ENCODE results near the gene RASD2. TPM values are rescaled to one million over a fixed set of nuclear protein-coding genes. Genes with fewer than 3 reads are reported as not detected.
A peak's percentile ranks its signal among the peaks of the same experiment; 100 is the strongest.

Gene RASD2
- total RNA-seq, 1 experiment from 2014 or later: 2.4 TPM

DNA sequence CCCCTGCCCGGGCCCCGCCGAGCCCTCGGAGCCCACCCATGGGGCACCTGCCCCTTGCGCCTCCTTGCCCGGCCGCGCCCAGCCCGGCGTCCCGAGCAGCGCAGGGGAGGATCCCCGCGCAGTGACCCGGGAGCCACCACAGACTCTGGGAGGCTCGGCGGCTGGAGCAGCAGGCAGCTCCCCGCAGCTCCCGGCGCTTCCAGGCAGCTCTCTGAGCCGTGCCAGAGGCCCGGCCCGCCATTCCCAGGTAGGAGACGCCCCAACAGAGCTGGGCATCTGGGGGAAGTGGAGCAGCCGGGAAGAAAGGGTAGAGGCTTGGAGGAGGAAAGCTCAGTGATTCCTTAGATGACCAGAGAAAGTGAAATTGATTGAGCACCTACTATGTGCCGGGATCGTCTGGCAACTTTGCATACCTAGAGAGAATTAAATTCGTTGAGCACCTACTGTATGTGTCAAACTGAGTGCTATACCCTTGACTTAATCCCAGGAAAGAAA lies 670 bp downstream of the RASD2 start:
- peak; percentile 33 for DNase-seq (ENCODE audit: low read depth)

GRCh38 chr22:35542157-35542938 lies 1.7 kb downstream of the RASD2 start:
- DNase-seq (ENCODE audit: low read depth): no peak

DNA sequence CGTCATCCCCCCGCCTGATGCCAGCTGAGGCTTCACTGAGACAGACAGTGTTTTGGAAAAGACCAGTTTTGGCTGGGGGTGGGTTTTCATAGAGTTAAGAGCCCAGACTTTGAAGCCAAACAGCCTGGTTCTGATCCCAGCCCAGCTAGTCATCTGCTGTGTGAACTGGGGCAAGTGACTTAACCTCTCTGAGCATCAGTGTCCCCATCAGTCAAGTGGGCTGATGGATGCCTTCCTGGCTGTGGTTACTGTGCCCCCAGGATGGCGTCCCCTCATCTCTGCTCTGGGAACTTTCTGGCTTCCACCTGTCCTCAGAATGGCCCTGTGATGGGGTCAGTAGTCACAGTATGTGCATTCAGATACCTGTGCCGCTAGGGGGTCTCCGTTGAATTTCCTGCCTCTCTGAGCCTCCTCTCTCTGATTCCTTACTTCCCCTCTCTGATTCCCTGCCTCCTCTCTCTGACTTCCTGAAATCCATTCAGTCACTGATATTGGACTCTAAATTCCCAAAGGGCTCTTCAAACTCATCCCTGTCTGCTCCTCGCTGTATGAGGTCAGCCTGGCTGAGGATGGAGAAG lies 2.4 kb downstream of the RASD2 start:
- DNase-seq (ENCODE audit: low read depth): no peak

DNA sequence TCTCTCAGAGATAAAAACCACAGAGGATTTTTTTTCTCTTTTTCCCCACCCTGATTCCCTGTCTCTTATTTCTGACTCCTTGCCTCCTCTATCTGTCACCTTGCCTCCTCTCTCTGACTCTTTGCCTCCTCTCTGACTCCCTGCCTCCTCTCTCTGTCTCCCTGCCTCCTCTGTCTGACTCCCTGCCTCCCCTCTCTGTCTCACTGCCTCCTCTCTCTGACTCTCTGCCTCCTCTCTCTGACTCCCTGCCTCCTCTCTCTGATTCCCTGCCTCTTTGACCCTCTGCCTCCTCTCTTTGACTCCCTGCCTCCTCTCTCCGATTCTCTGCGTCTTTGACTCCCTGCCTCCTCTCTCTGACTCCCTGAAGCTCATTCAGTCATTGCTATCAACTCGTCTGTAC lies 3.1 kb downstream of the RASD2 start:
- no peak for DNase-seq (ENCODE audit: low read depth)

GRCh38 chr22:35544189-35544588 lies 3.6 kb downstream of the RASD2 start:
- no peak for DNase-seq (ENCODE audit: low read depth)

- no peak for DNase-seq (ENCODE audit: low read depth)
Observed at GRCh38 chr22:35544827-35545226, 4.2 kb downstream of the RASD2 start.

- DNase-seq (ENCODE audit: low read depth): no peak
Observed at GRCh38 chr22:35546886-35547285, 6.3 kb downstream of the RASD2 start.

DNA sequence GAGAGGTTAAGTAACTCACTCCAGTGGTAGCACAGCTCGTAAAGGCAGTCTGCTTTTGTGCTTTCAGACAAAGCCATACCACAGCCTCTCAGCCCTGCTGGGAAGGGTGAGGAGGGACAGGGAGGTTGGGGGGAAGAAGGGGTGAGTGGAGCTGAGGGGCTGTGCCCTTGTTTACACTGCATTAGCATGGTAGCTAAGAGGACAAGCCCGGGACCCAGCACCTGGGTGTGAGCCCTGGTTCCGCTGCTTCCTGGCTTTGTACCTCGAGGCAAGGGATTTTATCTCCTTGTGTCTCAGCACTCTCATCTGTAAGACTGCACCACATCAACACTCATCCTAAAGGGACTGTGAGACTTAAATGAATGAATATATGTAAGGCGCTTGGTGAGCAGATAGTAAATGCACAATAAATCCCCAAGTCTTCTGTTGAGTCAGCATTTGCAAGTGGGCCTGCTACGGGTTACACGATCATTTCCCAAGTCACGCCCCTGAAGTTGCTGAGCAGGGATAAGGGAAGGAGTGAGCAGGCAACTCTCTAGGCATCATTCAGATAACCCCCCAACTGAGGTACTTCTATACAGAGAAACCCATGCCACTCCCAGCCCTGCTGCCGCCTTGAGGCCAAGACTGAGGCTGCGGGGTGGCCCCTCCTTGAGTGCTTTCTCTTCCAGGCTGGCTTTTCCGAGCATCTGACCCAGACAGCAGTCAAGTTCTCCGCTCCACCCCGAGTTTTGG lies 7.5 kb downstream of the RASD2 start:
- no peak for DNase-seq (ENCODE audit: low read depth)

DNA sequence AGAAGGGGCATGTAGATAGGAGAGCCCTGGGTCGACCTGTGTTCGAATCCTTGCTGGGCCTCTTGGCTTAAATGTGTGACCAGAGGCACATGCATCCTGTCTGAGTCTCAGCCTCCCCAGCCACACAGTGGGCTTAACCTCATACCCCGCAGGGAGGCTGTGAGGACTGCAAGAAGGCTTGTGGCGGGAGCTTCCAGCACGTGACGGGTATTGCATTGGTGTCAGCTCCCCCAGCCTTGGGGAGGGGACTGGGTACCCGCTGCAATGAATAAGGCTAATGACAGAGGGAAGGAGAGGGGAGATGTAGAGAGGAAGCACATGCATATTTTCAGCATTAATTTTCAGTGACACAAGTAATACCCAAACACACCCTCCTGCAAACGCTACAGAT lies 8.1 kb downstream of the RASD2 start:
- no peak for DNase-seq (ENCODE audit: low read depth)

GRCh38 chr22:35549328-35549727 lies 8.7 kb downstream of the RASD2 start:
- DNase-seq (ENCODE audit: low read depth): no peak

DNA sequence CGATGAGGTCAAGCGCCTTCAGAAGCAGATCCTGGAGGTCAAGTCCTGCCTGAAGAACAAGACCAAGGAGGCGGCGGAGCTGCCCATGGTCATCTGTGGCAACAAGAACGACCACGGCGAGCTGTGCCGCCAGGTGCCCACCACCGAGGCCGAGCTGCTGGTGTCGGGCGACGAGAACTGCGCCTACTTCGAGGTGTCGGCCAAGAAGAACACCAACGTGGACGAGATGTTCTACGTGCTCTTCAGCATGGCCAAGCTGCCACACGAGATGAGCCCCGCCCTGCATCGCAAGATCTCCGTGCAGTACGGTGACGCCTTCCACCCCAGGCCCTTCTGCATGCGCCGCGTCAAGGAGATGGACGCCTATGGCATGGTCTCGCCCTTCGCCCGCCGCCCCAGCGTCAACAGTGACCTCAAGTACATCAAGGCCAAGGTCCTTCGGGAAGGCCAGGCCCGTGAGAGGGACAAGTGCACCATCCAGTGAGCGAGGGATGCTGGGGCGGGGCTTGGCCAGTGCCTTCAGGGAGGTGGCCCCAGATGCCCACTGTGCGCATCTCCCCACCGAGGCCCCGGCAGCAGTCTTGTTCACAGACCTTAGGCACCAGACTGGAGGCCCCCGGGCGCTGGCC lies 11.0 kb downstream of the RASD2 start:
- no peak for DNase-seq (ENCODE audit: low read depth)

DNA sequence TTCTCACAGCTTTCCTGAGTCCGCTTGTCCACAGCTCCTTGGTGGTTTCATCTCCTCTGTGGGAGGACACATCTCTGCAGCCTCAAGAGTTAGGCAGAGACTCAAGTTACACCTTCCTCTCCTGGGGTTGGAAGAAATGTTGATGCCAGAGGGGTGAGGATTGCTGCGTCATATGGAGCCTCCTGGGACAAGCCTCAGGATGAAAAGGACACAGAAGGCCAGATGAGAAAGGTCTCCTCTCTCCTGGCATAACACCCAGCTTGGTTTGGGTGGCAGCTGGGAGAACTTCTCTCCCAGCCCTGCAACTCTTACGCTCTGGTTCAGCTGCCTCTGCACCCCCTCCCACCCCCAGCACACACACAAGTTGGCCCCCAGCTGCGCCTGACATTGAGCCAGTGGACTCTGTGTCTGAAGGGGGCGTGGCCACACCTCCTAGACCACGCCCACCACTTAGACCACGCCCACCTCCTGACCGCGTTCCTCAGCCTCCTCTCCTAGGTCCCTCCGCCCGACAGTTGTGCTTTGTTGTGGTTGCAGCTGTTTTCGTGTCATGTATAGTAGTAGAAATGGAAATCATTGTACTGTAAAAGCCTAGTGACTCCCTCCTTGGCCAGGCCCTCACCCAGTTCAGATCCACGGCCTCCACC lies 11.7 kb downstream of the RASD2 start:
- no peak for DNase-seq (ENCODE audit: low read depth)

- DNase-seq (ENCODE audit: low read depth): no peak
Observed at GRCh38 chr22:35552846-35553245, 12.2 kb downstream of the RASD2 start.

- DNase-seq (ENCODE audit: low read depth): no peak
Observed at GRCh38 chr22:35553341-35553740, 12.7 kb downstream of the RASD2 start.

- no peak for DNase-seq (ENCODE audit: low read depth)
Observed at GRCh38 chr22:35554297-35554845, 13.7 kb downstream of the RASD2 start.

DNA sequence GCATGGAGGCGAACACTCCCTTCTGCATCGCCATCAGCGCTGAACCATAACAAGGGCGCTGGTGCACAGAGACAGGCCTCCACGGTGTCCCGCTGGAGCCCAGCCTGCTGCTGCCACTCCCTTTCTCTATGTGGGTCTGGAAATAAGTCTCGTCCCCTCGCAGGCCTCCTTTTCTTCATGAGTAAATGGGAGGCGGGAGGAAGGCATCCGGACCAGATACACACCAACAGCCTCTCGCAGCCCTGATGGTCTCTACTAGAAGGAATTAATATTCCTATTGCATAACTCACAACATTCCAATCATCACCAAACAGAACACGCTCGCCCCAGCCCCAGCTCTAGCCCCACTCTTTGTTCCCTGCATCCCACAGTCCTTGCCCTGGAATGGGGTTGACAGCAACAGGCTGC lies 14.9 kb downstream of the RASD2 start:
- no peak for DNase-seq (ENCODE audit: low read depth)

DNA sequence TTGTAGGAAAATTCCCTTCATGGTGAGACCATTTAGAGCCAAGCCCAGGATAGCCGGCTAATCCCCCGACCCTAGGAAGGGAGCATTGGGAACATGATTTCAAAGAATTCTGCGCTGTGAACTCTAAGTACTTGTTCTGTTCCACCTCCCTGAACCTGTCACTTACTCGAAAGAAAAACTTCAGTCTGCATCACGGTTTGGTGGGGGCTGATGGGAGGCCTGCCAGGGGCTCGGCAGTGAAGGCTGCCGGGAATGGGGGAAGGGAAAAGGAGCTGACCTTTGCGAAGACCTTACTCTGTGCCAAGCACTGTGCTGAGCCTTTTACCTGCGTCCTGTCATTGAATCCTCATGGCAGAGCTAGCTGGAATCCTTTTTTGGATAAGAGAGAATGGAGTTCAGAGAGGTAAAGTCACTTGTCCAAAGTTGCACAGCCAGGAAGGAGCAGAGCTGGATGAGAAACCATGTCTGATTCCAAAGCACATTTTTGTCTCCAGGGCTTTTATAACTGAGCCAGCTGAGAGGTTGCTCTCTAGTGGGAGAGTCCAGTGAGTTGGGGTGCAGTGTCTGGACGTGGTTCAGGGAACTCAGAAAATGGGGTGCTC lies 15.4 kb downstream of the RASD2 start:
- no peak for DNase-seq (ENCODE audit: low read depth)

GRCh38 chr22:35556666-35557065 lies 16.0 kb downstream of the RASD2 start:
- DNase-seq (ENCODE audit: low read depth): peak; percentile 30

DNA sequence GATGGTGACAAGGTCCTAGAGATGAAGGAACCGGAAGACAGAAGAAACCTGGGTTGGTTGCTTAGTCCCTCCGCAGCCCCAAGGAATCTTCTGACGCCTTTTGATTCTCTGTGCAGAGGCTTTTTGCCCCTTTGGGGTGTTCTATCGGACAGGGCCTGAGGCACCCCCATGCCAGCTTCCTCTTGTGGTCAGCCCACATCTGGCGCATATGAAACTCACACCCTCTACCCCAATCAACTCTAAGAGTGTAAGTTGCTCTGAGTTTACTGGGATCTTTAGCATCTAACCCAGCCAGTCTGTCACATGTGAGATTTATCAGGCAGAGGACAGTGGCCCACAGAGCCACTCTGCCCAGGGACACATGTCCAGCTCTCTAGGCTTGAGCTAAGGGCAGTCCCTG lies 17.4 kb downstream of the RASD2 start:
- no peak for DNase-seq (ENCODE audit: low read depth)

DNA sequence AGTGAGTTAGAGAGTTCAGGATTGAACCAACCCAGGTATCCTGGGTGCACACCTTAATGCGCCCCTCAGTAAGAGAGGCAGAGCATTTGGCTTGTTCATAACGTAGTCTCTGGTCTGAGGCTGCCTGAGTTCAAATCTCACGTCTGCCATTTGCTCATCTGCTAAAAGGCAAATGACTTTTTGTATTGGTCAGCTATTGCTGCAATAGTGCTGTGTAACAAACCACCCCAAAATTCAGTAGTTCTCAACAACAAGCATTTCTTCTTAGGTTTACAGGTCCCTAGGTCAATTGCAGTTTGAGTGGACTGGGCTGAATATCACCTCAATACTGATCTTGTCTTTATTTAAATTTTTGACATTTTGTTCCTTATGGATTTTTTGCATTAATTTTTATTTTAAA lies 18.1 kb downstream of the RASD2 start:
- DNase-seq (ENCODE audit: low read depth): no peak

DNA sequence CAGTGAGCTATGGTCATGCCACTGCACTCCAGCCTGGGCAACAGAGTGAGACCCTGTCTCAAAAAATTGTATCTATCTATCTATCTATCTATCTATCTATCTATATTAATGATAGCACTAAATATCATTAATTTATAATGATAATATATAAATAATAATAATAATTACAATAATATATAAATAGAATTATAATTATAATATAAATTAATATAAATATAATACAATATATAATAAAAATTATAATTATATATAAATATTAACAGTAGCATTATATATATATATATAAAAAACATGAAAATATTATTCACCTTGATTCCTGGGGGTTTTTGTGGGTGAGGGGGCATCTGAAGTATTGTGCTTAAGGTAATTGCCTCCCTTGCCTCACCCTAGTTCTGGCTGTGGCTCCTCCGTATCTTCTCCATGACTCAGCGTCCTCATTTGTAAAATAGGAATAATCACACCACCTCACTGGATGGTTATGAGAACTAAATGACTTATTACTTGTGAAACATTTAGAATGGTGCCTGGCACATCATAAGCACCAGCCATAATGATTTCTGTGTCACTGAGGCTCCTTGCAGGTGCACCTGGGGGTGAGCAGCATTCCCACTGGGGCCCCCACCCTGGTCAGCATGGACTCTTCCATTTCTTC lies 18.8 kb downstream of the RASD2 start:
- no peak for DNase-seq (ENCODE audit: low read depth)

Measured in M059J (cell line).